Upper lobe of left lung (tissue), 4 donors: ENCODE data around the gene STAP2.

Experiments used
- CTCF ChIP-seq, 6 experiments: fragments of 450-650 bp in 4 of 6; fragments of 200-600 bp in 2 of 6; sonication (generic) in 2 of 6; IDR thresholded peaks; one replicate each; pipeline ENCODE4 v1.5.1; 2016 to 2019; ENCODE audit warnings: antibody characterized with exemption in 6 of 6
- EP300 ChIP-seq, 4 donors: sonication (generic); formaldehyde crosslinking; IDR thresholded peaks; one replicate each; pipeline ENCODE4 v1.5.1; 2017; ENCODE audit warnings: antibody characterized with exemption in 4 of 4, control low read depth in 2 of 4
- POLR2A ChIP-seq, 4 donors: fragments of 450-650 bp; IDR thresholded peaks; one replicate each; pipeline ENCODE4 v1.5.1; 2016 to 2017; ENCODE audit warnings: antibody characterized with exemption in 4 of 4, mild to moderate bottlenecking in 2 of 4

- no peak for TF ChIP-seq CTCF (IDR thresholded peaks at IDR 0.05)
- TF ChIP-seq POLR2A (IDR thresholded peaks at IDR 0.05): no peak
- TF ChIP-seq EP300 (IDR thresholded peaks at IDR 0.05): no peak
These were observed 8.9 kb upstream of the STAP2 start for GRCh38 chr19:4347521-4347920.
